Liver (tissue), 9 donors: Measurements from ENCODE around the gene DCUN1D1. TPM values are rescaled to one million over a fixed set of nuclear protein-coding genes. Genes with fewer than 3 reads are reported as not detected.
A peak's percentile ranks its signal among the peaks of the same experiment; 100 is the strongest.

Source experiments
- DNase-seq: peaks from one replicate; pipeline ENCODE4 v3.0.0-alpha.2; 2017; ENCODE audit warnings: low spot score
- H3K27ac ChIP-seq, 2 donors: one replicate each; pipeline ENCODE4 v1.7.0; 2013; ENCODE audit warnings: inconsistent platforms in 2 of 2, low read length in 2 of 2, control low read depth in 1 of 2, low read depth in 1 of 2, mild to moderate bottlenecking in 1 of 2
- H3K27me3 ChIP-seq, 4 donors: one replicate each; pipeline versions ENCODE4 v1.6.1 to v1.7.0; 2013; ENCODE audit warnings: low read length in 3 of 4, inconsistent platforms in 1 of 4, mild to moderate bottlenecking in 1 of 4, moderate library complexity in 1 of 4; ENCODE audit not compliant: control insufficient read depth in 4 of 4, insufficient read depth in 4 of 4
- H3K36me3 ChIP-seq, 4 donors: one replicate each; pipeline versions ENCODE4 v1.6.1 to v1.7.0; 2013; ENCODE audit warnings: low read length in 3 of 4, mild to moderate bottlenecking in 3 of 4, low read depth in 1 of 4, moderate library complexity in 1 of 4; ENCODE audit not compliant: control insufficient read depth in 4 of 4, insufficient read depth in 3 of 4
- H3K4me1 ChIP-seq, 4 donors: one replicate each; pipeline versions ENCODE4 v1.6.1 to v1.7.0; 2013; ENCODE audit warnings: low read length in 3 of 4, mild to moderate bottlenecking in 3 of 4, moderate library complexity in 1 of 4; ENCODE audit not compliant: control insufficient read depth in 4 of 4, insufficient read depth in 4 of 4
- H3K4me3 ChIP-seq, 3 donors: one replicate each; pipeline versions ENCODE4 v1.6.1 to v1.7.0; 2013; ENCODE audit warnings: low read length in 3 of 3, control low read depth in 1 of 3, low read depth in 1 of 3, mild to moderate bottlenecking in 1 of 3
- H3K9ac ChIP-seq, 2 donors: one replicate each; pipeline ENCODE4 v1.7.0; 2013; ENCODE audit warnings: low read length in 2 of 2, mild to moderate bottlenecking in 2 of 2, moderate library complexity in 2 of 2, control low read depth in 1 of 2, low read depth in 1 of 2
- H3K9me3 ChIP-seq, 4 donors: one replicate each; pipeline versions ENCODE4 v1.6.1 to v1.7.0; 2013; ENCODE audit warnings: low read length in 3 of 4; ENCODE audit not compliant: control insufficient read depth in 4 of 4
- ATF3 ChIP-seq: IDR thresholded peaks from 2 replicates; pipeline ENCODE4 v1.6.1; 2016; ENCODE audit warnings: antibody characterized with exemption
- CTCF ChIP-seq: fragments of 150-350 bp; IDR thresholded peaks from 2 replicates; pipeline ENCODE4 v1.5.1; 2017; ENCODE audit warnings: improper control_type of control experiment, low read depth, low read length; ENCODE audit not compliant: missing input control
- EGR1 ChIP-seq, 2 donors: IDR thresholded peaks; 2 replicates each; pipeline ENCODE4 v1.6.1; 2016 to 2018; ENCODE audit warnings: antibody characterized with exemption in 2 of 2, low read depth in 2 of 2
- FOXA1 ChIP-seq: IDR thresholded peaks from 2 replicates; pipeline ENCODE4 v1.6.1; 2016; ENCODE audit warnings: antibody characterized with exemption
- FOXA2 ChIP-seq: IDR thresholded peaks from 2 replicates; pipeline ENCODE4 v1.6.1; 2016; ENCODE audit warnings: antibody characterized with exemption
- GABPA ChIP-seq, 2 donors: IDR thresholded peaks in 1 of 2; conservative IDR thresholded peaks in 1 of 2; 2 replicates each; pipeline ENCODE4 v1.6.1; 2016; ENCODE audit warnings: antibody characterized with exemption in 2 of 2, mild to moderate bottlenecking in 1 of 2, moderate library complexity in 1 of 2
- HNF4A ChIP-seq, 2 donors: conservative IDR thresholded peaks; 2 replicates each; pipeline ENCODE4 v1.6.1; 2016; ENCODE audit warnings: antibody characterized with exemption in 2 of 2, mild to moderate bottlenecking in 2 of 2
- HNF4G ChIP-seq: IDR thresholded peaks from 2 replicates; pipeline ENCODE4 v1.6.1; 2016; ENCODE audit warnings: antibody characterized with exemption
- JUND ChIP-seq, 2 donors: IDR thresholded peaks; 2 replicates each; pipeline ENCODE4 v1.6.1; 2016; ENCODE audit warnings: antibody characterized with exemption in 2 of 2
- MAX ChIP-seq: IDR thresholded peaks from 2 replicates; pipeline ENCODE4 v1.6.1; 2016; ENCODE audit warnings: antibody characterized with exemption
- NR2F2 ChIP-seq: IDR thresholded peaks from 2 replicates; pipeline ENCODE4 v1.6.1; 2016; ENCODE audit warnings: antibody characterized with exemption
- RAD21 ChIP-seq, 2 donors: IDR thresholded peaks; 2 replicates each; pipeline ENCODE4 v1.6.1; 2016; ENCODE audit warnings: antibody characterized with exemption in 2 of 2, mild to moderate bottlenecking in 2 of 2
- REST ChIP-seq: IDR thresholded peaks from 2 replicates; pipeline ENCODE4 v1.6.1; 2016; ENCODE audit warnings: antibody characterized with exemption, mild to moderate bottlenecking
- RXRA ChIP-seq, 2 donors: IDR thresholded peaks; 2 replicates each; pipeline ENCODE4 v1.6.1; 2017 to 2018; ENCODE audit warnings: antibody characterized with exemption in 2 of 2, mild to moderate bottlenecking in 1 of 2
- SP1 ChIP-seq: IDR thresholded peaks from 2 replicates; pipeline ENCODE4 v1.6.1; 2018; ENCODE audit warnings: antibody characterized with exemption, mild to moderate bottlenecking
- TAF1 ChIP-seq: conservative IDR thresholded peaks from 2 replicates; pipeline ENCODE4 v1.6.1; 2016; ENCODE audit warnings: antibody characterized with exemption, mild to moderate bottlenecking
- YY1 ChIP-seq: IDR thresholded peaks from 2 replicates; pipeline ENCODE4 v1.6.1; 2016; ENCODE audit warnings: antibody characterized with exemption, mild to moderate bottlenecking
- ZBTB33 ChIP-seq: IDR thresholded peaks from 2 replicates; pipeline ENCODE4 v1.6.1; 2016; ENCODE audit warnings: antibody characterized with exemption
- WGBS: extraction: QIAGEN DNeasy Blood & Tissue Kit; methylation state at CpG from one replicate; pipeline ENCODE4 v1.1.7; 2013; 5-methylcytosine and 5-hydroxymethylcytosine counted together
- polyA plus RNA-seq, 2 donors: library from polyadenylated mRNA; stranded (reverse) in 1 of 2; unstranded in 1 of 2; fragments of 200-250 nt in 1 of 2; fragments of >200 nt in 1 of 2; fragmentation: Nextera tagmentation in 1 of 2; extraction: Ambion mirVana in 1 of 2; gene quantifications; one replicate each; pipeline versions ENCODE4 v1.2.1 to v1.2.3, GENCODE V29; 2013 to 2015
- total RNA-seq, 2 donors: library from RNA; depleted of rRNA; stranded (reverse); fragments of >200 nt; gene quantifications; one replicate each; pipeline ENCODE4 v1.2.3, GENCODE V29; 2014
- donor health status: healthy.
- donor health status: healthy.
- donor health status: healthy.
- donor health status: healthy.
- donor health status: healthy.

The DCUN1D1 gene
- total and polyA plus RNA-seq, 4 donors = 9.1 to 56.0 (median 23.5) TPM

- Histone ChIP-seq H3K36me3 (peaks cover 0 to 12% (median 1%) of the 10 kb centered on the region in 4 donors), H3K4me3 (no peak overlapping the region), H3K27ac (no peak overlapping the region), H3K9ac (no peak overlapping the region), H3K9me3 (no peaks in the 10 kb centered on the region), H3K4me1 (peaks cover 0 to 29% (median 27%) of the 10 kb centered on the region in 4 donors), H3K27me3 (no peaks in the 10 kb centered on the region)
- TF ChIP-seq ATF3 (no peak), EGR1 (IDR thresholded peaks at IDR 0.05; ENCODE audit: low read depth in 2 of 2) (no peak), FOXA1 (no peak), RAD21 (IDR thresholded peaks at IDR 0.05) (no peak), CTCF (no peak), JUND (IDR thresholded peaks at IDR 0.05) (no peak)
- no peak for DNase-seq
- WGBS = 98% methylated on average over 1 of the region's 1 CpG
These were observed 89.0 kb downstream of the DCUN1D1 start for GRCh38 chr3:182891364-182891763.

GRCh38 chr3:182889948-182890629 is 90.2 kb downstream of the DCUN1D1 start:
- H3K27ac ChIP-seq = peak overlapping the region; percentile 56 to 76

More at GRCh38 chr3:182889948-182890629, 90.2 kb downstream of the DCUN1D1 start:
- peak; percentile 27 to 43 for TF ChIP-seq RAD21 (IDR thresholded peaks at IDR 0.05)
- TF ChIP-seq HNF4A (conservative IDR thresholded peaks at IDR 0.05) = peak; percentile 87 to 88
- no peak for TF ChIP-seq NR2F2
- TF ChIP-seq HNF4G = peak; percentile 38
- TF ChIP-seq CTCF = no peak
- peak; percentile 81 for TF ChIP-seq REST
- peak; percentile 87 for TF ChIP-seq ZBTB33
- peak; percentile 96 for TF ChIP-seq MAX
- peak; percentile 42 to 59 for TF ChIP-seq EGR1 (IDR thresholded peaks at IDR 0.05; ENCODE audit: low read depth in 2 of 2)
- peak; percentile 90 for TF ChIP-seq YY1
- TF ChIP-seq RXRA (IDR thresholded peaks at IDR 0.05) = peak; percentile 70 to 88
- peak; percentile 90 for TF ChIP-seq FOXA1
- peak; percentile 85 for TF ChIP-seq ATF3
- peak; percentile 87 for TF ChIP-seq SP1
- TF ChIP-seq FOXA2 = peak; percentile 97
- peak; percentile 30 to 47 for TF ChIP-seq GABPA (IDR thresholded peaks at IDR 0.05 in 1 of 2, conservative IDR thresholded peaks at IDR 0.05 in 1 of 2)
- TF ChIP-seq JUND (IDR thresholded peaks at IDR 0.05) = peak; percentile 83 to 93
- TF ChIP-seq TAF1 = peak; percentile 62
- Histone ChIP-seq H3K9me3 (no peaks in the 10 kb centered on the region), H3K36me3 (peaks cover 0 to 12% (median 1%) of the 10 kb centered on the region in 4 donors), H3K9ac (no peak overlapping the region), H3K4me1 (peaks cover 0 to 30% (median 29%) of the 10 kb centered on the region in 4 donors), H3K4me3 (no peak overlapping the region), H3K27me3 (no peaks in the 10 kb centered on the region)
- DNase-seq = no peak
- 55% methylated on average over 3 of the region's 3 CpGs for WGBS
